ENCODE results near the gene XPOT. TPM values are rescaled to one million over a fixed set of nuclear protein-coding genes. Genes with fewer than 3 reads are reported as not detected.

XPOT gene
- total RNA-seq, 4 donors from 2014 or later: 24.5 to 27.6 (median 26.8) TPM

- no peak for TF ChIP-seq POLR2AphosphoS5 (IDR thresholded peaks at IDR 0.05)
- no peak for TF ChIP-seq POLR2A (IDR thresholded peaks at IDR 0.05; ENCODE audit: low read depth)
- no peak for TF ChIP-seq CTCF (IDR thresholded peaks at IDR 0.05)
- no peak for TF ChIP-seq EP300 (IDR thresholded peaks at IDR 0.05)
- Histone ChIP-seq H3K9me3 (no peaks in the 10 kb centered on the region), H3K4me3 (no peak overlapping the region), H3K36me3 (peaks cover 27 to 73% (median 58%) of the 10 kb centered on the region in 4 donors), H3K27me3 (no peaks in the 10 kb centered on the region), H3K4me1 (no peaks in the 10 kb centered on the region), H3K27ac (replicated peaks in 1 of 4) (no peak overlapping the region)
- intact Hi-C loops (cut with DNase I): no loop called here
- no peak for DNase-seq (ENCODE audit: extremely low spot score)
- 78% methylated on average over 3 of the region's 3 CpGs for WGBS
Observed at GRCh38 chr12:64500394-64500793, 96.2 kb downstream of the XPOT start.

Small RNA genes within 50 kb of the gene (small RNA-seq; reads per million reads assigned to genes)
- 0 reads per million in 3 donors for gene RF01210

Other genes starting within 250 kb of the XPOT start
- 1 to 10 TPM; 4.5 to 8.8 (median 6.4) TPM for gene KICS2, start 182.1 kb upstream of the XPOT start, total RNA-seq
- under 1 TPM in 1 of 4 donors, not detected in 3; 0.11 TPM for gene C12orf56, start 13.6 kb upstream of the XPOT start, total RNA-seq
- gene TBK1, start 47.7 kb downstream of the XPOT start, total RNA-seq: 10 to 100 TPM; 21.2 to 24.1 (median 22.6) TPM
- gene RASSF3, start 206.1 kb downstream of the XPOT start, total RNA-seq: 100 to 1,000 TPM; 124 to 299 (median 229) TPM

All from esophagus muscularis mucosa (tissue), 4 donors.